Suprapubic skin (tissue), 4 donors: ENCODE results near the gene ECE2. TPM values are rescaled to one million over a fixed set of nuclear protein-coding genes. Genes with fewer than 3 reads are reported as not detected.
"Not testable (repeated sequence)": the region's sequence is repeated elsewhere in the genome, so short reads cannot be mapped to it uniquely, and the experiment has no call there.

Experiments used
- DNase-seq, 2 donors: peaks; one replicate each; pipeline ENCODE4 v3.0.0-alpha.2; 2019; ENCODE audit warnings: low spot score in 2 of 2
- H3K27ac ChIP-seq: fragments of 200-600 bp; sonication (generic); one replicate; pipeline ENCODE4 v1.5.1; 2019
- H3K27me3 ChIP-seq: fragments of 200-600 bp; sonication (generic); one replicate; pipeline ENCODE4 v1.5.1; 2019
- H3K36me3 ChIP-seq: fragments of 200-600 bp; sonication (generic); one replicate; pipeline ENCODE4 v1.5.1; 2019
- H3K4me1 ChIP-seq: fragments of 200-600 bp; sonication (generic); one replicate; pipeline ENCODE4 v1.5.1; 2019
- H3K4me3 ChIP-seq: fragments of 200-600 bp; sonication (generic); one replicate; pipeline ENCODE4 v1.5.1; 2019; ENCODE audit warnings: mild to moderate bottlenecking
- H3K9me3 ChIP-seq: fragments of 200-600 bp; sonication (generic); one replicate; pipeline ENCODE4 v1.5.1; 2019
- CTCF ChIP-seq, 2 donors: fragments of 200-600 bp in 1 of 2; fragments of 450-650 bp in 1 of 2; sonication (generic) in 1 of 2; IDR thresholded peaks; one replicate each; pipeline ENCODE4 v1.5.1; 2016 to 2019; ENCODE audit warnings: antibody characterized with exemption in 2 of 2, mild to moderate bottlenecking in 1 of 2, moderate library complexity in 1 of 2
- EP300 ChIP-seq: sonication (generic); formaldehyde crosslinking; IDR thresholded peaks from one replicate; pipeline ENCODE4 v1.6.1; 2017; ENCODE audit warnings: antibody characterized with exemption
- POLR2A ChIP-seq, 2 donors: fragments of 450-650 bp; IDR thresholded peaks; one replicate each; pipeline ENCODE4 v1.6.1; 2017; ENCODE audit warnings: antibody characterized with exemption in 2 of 2, mild to moderate bottlenecking in 2 of 2, moderate library complexity in 2 of 2
- POLR2AphosphoS5 ChIP-seq, 3 donors: sonication (generic); formaldehyde crosslinking; IDR thresholded peaks; one replicate each; pipeline ENCODE4 v1.6.1; 2017; ENCODE audit warnings: antibody characterized with exemption in 3 of 3
- WGBS: methylation state at CpG from one replicate; pipeline ENCODE4 v1.1.5; 2018; 5-methylcytosine and 5-hydroxymethylcytosine counted together
- total RNA-seq, 4 donors: library from RNA; depleted of rRNA; stranded (reverse); fragments of >200 nt; gene quantifications; one replicate each; pipeline ENCODE4 v1.1.0, GENCODE V29; 2016

Gene ECE2
- total RNA-seq, 4 donors from 2014 or later, result not detected

GRCh38 chr3:184338511-184338945 lies 62.7 kb downstream of the ECE2 start:
- no peaks in the 10 kb centered on the region for H3K9me3 ChIP-seq
- peaks cover 70% of the 10 kb centered on the region for H3K4me1 ChIP-seq
- no peak for TF ChIP-seq POLR2AphosphoS5 (IDR thresholded peaks at IDR 0.05)
- no peak for TF ChIP-seq CTCF (IDR thresholded peaks at IDR 0.05)
- no peak for TF ChIP-seq POLR2A (IDR thresholded peaks at IDR 0.05)
- TF ChIP-seq EP300, result no peak
- H3K27me3 ChIP-seq, result no peaks in the 10 kb centered on the region
- H3K4me3 ChIP-seq, result peak overlapping the region; percentile 37
- 12% methylated on average over 8 of the region's 37 CpGs for WGBS
- DNase-seq, result peak in 1 of 2 donors; percentile 85
- H3K36me3 ChIP-seq, result peaks cover 28% of the 10 kb centered on the region
- H3K27ac ChIP-seq, result peak overlapping the region; percentile 94

GRCh38 chr3:184339001-184339400 lies 63.2 kb downstream of the ECE2 start:
- Histone ChIP-seq H3K9me3 (no peaks in the 10 kb centered on the region), H3K36me3 (peaks cover 28% of the 10 kb centered on the region), H3K4me3 (peak overlapping the region; percentile 37), H3K27ac (peak overlapping the region; percentile 94), H3K4me1 (peaks cover 70% of the 10 kb centered on the region), H3K27me3 (no peaks in the 10 kb centered on the region)
- no peak for DNase-seq
- no peak for TF ChIP-seq POLR2AphosphoS5 (IDR thresholded peaks at IDR 0.05)
- TF ChIP-seq POLR2A (IDR thresholded peaks at IDR 0.05), result no peak
- TF ChIP-seq EP300, result no peak
- TF ChIP-seq CTCF (IDR thresholded peaks at IDR 0.05), result no peak
- 46% methylated on average over 8 of the region's 8 CpGs for WGBS

- not testable (repeated sequence) for H3K27me3 ChIP-seq, DNase-seq, H3K4me3 ChIP-seq, H3K9me3 ChIP-seq
- 59% methylated on average over 19 of the region's 19 CpGs for WGBS
- H3K36me3 ChIP-seq, result peaks cover 29% of the 10 kb centered on the region
- peak overlapping the region; percentile 94 for H3K27ac ChIP-seq
- peaks cover 68% of the 10 kb centered on the region for H3K4me1 ChIP-seq
Observed at GRCh38 chr3:184339451-184340135, 63.8 kb downstream of the ECE2 start.

GRCh38 chr3:184341925-184342324 lies 66.1 kb downstream of the ECE2 start:
- Histone ChIP-seq H3K9me3 (no peaks in the 10 kb centered on the region), H3K36me3 (peaks cover 26% of the 10 kb centered on the region), H3K27ac (no peak overlapping the region), H3K4me3 (no peak overlapping the region), H3K4me1 (peaks cover 66% of the 10 kb centered on the region), H3K27me3 (no peaks in the 10 kb centered on the region)
- 71% methylated on average over 7 of the region's 7 CpGs for WGBS
- no peak for DNase-seq
- TF ChIP-seq CTCF (IDR thresholded peaks at IDR 0.05), result no peak
- no peak for TF ChIP-seq POLR2A (IDR thresholded peaks at IDR 0.05)
- TF ChIP-seq EP300, result no peak
- TF ChIP-seq POLR2AphosphoS5 (IDR thresholded peaks at IDR 0.05), result no peak

Other genes with a start within 250 kb of the ECE2 start
- not detected for gene HTR3D, start 244.3 kb upstream of the ECE2 start, total RNA-seq
- not detected for gene HTR3C, start 223.0 kb upstream of the ECE2 start, total RNA-seq
- 1 to 10 TPM in 1 of 4 donors, not detected in 3; 1.1 TPM for gene HTR3E, start 179.0 kb upstream of the ECE2 start, total RNA-seq
- 10 to 100 TPM; 34.6 to 70.9 (median 46.2) TPM for gene EIF2B5, start 140.7 kb upstream of the ECE2 start, total RNA-seq
- gene DVL3, start 120.6 kb upstream of the ECE2 start, total RNA-seq, result 10 to 100 TPM; 53.6 to 72.7 (median 56.1) TPM
- 100 to 1,000 TPM; 112 to 137 (median 121) TPM for gene AP2M1, start 101.2 kb upstream of the ECE2 start, total RNA-seq
- gene ABCF3, start 89.8 kb upstream of the ECE2 start, total RNA-seq, result 100 to 1,000 TPM in 1 of 4 donors, 10 to 100 TPM in 3; 44.8 to 121 (median 71.1) TPM
- under 1 TPM in 1 of 4 donors, not detected in 3; 0.24 TPM for gene VWA5B2, start 46.4 kb upstream of the ECE2 start, total RNA-seq
- 10 to 100 TPM; 36.6 to 63.0 (median 59.2) TPM for gene ALG3, start 27.1 kb upstream of the ECE2 start, total RNA-seq
- 10 to 100 TPM in 2 of 4 donors, 1 to 10 TPM in 2; 4.3 to 11.8 (median 10.0) TPM for gene EEF1AKMT4, start 26.4 kb upstream of the ECE2 start, total RNA-seq
- gene CAMK2N2, start 14.5 kb upstream of the ECE2 start, total RNA-seq, result not detected
- gene PSMD2, start 23.2 kb downstream of the ECE2 start, total RNA-seq, result 100 to 1,000 TPM; 118 to 221 (median 197) TPM
- 100 to 1,000 TPM; 382 to 463 (median 418) TPM for gene EIF4G1, start 38.6 kb downstream of the ECE2 start, total RNA-seq
- gene FAM131A, start 61.6 kb downstream of the ECE2 start, total RNA-seq, result 10 to 100 TPM; 54.4 to 77.9 (median 65.3) TPM
- gene CLCN2, start 85.6 kb downstream of the ECE2 start, total RNA-seq, result 1 to 10 TPM; 2.1 to 7.9 (median 3.5) TPM
- gene POLR2H, start 85.7 kb downstream of the ECE2 start, total RNA-seq, result 100 to 1,000 TPM in 1 of 4 donors, 10 to 100 TPM in 3; 42.4 to 116 (median 66.2) TPM
- under 1 TPM in 1 of 4 donors, not detected in 3; 0.93 TPM for gene THPO, start 102.2 kb downstream of the ECE2 start, total RNA-seq
- 10 to 100 TPM in 1 of 4 donors, 1 to 10 TPM in 3; 1.1 to 10.1 (median 4.2) TPM for gene CHRD, start 104.0 kb downstream of the ECE2 start, total RNA-seq